AG09319 (cell line): ENCODE results near the gene SART1.

Experiments
- DNase-seq: peaks from one replicate; pipeline ENCODE4 v3.0.0-alpha.2; 2010; ENCODE audit warnings: low read depth; ENCODE audit errors: extremely low read depth
- CTCF ChIP-seq: IDR thresholded peaks from 2 replicates; pipeline ENCODE4 v1.5.1; 2011; ENCODE audit warnings: low read depth, mild to moderate bottlenecking, inconsistent platforms, low read length, moderate library complexity

Gene SART1

GRCh38 chr11:65921033-65921555 is 40.4 kb upstream of the SART1 start:
- no peak for TF ChIP-seq CTCF
- DNase-seq, result no peak

GRCh38 chr11:65921876-65922275 is 39.7 kb upstream of the SART1 start:
- DNase-seq, result no peak
- no peak for TF ChIP-seq CTCF

- no peak for TF ChIP-seq CTCF
- no peak for DNase-seq
Observed at GRCh38 chr11:65922565-65922964, 39.0 kb upstream of the SART1 start.

GRCh38 chr11:65925397-65925796 is 36.1 kb upstream of the SART1 start:
- DNase-seq, result no peak
- TF ChIP-seq CTCF, result no peak

GRCh38 chr11:65927904-65928397 is 33.6 kb upstream of the SART1 start:
- TF ChIP-seq CTCF, result no peak
- no peak for DNase-seq

- no peak for DNase-seq
- TF ChIP-seq CTCF, result no peak
Observed at GRCh38 chr11:65928667-65929066, 32.9 kb upstream of the SART1 start.

- no peak for DNase-seq
- TF ChIP-seq CTCF, result no peak
Observed at GRCh38 chr11:65931773-65932557, 29.6 kb upstream of the SART1 start.
